ENCODE results near the gene ZNF281.
"Not testable (repeated sequence)": the region's sequence is repeated elsewhere in the genome, so short reads cannot be mapped to it uniquely, and the experiment has no call there.

The ZNF281 gene

DNA sequence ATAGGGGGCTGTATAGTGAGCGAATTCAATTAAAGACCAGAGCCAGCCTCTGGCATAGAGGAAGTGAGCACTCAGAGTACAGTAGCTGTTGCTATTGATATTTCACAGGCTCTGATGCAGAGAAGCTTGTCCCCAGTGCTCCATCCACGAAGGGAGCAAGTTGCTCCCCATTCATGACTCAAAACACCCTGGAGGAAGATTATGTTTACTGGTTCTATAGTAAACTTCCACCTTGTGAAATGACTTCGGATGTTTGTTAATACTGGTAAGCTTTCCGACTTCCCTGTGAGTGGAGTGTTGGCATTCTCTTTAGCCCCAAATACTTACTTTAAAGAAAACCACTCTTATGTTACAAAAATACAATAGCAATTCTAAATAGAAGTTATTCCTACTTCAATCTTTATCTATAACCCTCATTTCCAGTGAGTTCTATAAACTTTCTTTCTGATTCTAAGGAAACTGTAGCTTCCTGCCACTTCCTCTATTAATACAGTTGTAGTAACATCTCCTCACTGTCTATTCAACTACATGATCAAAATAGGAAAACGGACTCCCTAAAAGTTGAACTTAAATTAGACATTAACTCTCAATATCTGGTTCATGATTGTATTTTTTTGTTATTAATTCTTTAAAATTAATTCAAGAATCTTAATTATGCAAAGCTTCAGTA is 46.4 kb downstream of the ZNF281 start:
- DNase-seq (ENCODE audit: low spot score): no peak

DNA sequence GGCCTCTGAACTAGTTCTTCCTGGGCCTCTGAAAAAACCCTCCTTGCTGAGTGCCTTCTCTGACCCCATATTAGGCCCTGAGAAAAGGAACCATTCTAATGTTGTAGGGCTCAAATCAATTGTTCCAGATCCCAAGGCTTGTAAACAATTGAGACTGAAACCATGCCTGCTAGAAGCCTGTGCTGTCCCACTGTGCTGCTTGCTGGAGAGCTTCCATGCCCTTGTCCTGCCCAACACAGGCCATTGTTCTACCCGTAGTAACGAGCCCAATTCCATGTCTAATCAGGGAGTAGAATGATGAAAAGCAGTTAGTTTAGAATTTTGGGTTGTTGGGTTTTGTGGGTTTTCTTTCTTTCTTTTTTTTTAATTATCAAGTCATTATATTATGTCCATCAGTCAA is 47.4 kb downstream of the ZNF281 start:
- DNase-seq (ENCODE audit: low spot score): no peak

DNA sequence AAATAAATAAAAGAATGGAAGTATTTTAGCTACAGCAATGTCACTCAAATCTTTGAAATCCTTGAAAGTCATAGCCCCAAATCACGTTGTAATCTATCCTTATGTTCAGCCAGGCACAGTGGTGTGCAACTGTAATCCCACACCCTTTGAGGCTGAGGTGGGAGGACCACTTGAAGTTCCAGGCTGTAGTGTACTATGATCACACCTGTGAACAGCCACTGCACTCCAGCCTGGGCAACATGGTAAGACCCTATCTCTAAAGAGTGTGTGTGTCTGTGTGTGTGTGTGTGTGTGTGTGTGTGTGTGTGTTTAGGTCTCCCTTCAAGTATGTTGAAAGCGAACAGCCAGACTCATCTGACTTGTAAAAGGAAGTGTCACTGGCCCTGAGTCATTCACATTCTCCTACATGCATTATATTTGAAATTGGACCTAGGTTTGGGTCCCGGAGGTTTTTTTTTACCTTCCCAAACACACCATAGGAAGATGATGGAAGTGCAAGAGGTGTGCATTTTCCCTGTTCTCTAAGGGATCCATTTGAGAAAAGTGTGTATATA is 50.1 kb downstream of the ZNF281 start:
- peak; percentile 23 for DNase-seq (ENCODE audit: low spot score)

DNA sequence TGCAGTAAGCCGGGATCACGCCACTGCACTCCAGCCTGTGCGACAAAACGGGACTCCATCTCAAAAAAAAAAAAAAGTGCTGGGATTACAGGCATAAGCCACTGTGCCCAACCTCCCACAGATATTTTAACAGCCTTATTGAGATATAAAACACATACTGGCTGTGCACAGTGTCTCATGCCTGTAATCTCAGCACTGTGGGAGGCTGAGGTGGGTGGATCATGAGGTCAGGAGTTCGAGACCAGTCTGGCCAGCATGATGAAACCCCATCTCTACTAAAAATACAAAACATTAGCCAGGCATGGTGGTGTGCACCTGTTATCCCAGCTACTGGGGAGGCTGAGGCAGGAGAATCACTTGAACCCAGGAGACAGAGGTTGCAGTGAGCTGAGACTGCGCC is 51.9 kb downstream of the ZNF281 start:
- DNase-seq (ENCODE audit: low spot score): not testable (repeated sequence)

DNA sequence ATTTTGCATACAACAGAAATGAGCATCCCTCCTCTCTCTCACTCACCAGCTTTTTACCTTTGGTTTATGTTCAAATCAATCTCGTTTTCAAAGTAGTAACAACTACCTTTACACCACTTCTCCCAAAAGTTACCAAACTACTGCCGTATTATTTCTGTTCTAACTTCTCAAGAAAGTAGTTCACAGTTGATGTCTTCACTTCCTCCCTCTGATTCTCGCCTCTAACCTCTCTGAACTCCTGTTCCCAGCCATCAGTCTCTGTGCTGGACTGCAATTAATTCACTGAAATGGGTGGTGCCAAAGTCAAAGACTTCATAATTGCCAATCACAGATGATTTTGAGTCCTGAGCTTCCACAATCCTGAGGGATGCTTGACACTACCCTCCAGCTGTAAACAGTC is 54.0 kb downstream of the ZNF281 start:
- no peak for DNase-seq (ENCODE audit: low spot score)

Measured in GM03348 (cell line).